Transverse colon (tissue), 4 donors: Measurements from ENCODE around the gene STK4. TPM values are rescaled to one million over a fixed set of nuclear protein-coding genes. Genes with fewer than 3 reads are reported as not detected.

Experiments used
- DNase-seq: peaks from one replicate; pipeline ENCODE4 v3.0.0-alpha.2; 2019
- H3K27ac ChIP-seq, 4 donors: fragments of 200-600 bp; sonication (generic); 2 replicates each; pipeline ENCODE4 v1.5.1; 2016 to 2018; ENCODE audit warnings: inconsistent platforms in 4 of 4
- H3K27me3 ChIP-seq: fragments of 200-600 bp; sonication (generic); 2 replicates; pipeline ENCODE4 v1.5.1; 2017; ENCODE audit warnings: inconsistent platforms
- H3K36me3 ChIP-seq, 4 donors: fragments of 200-600 bp; sonication (generic); 2 replicates each; pipeline ENCODE4 v1.5.1; 2017 to 2019; ENCODE audit warnings: inconsistent platforms in 4 of 4
- H3K4me1 ChIP-seq, 4 donors: fragments of 200-600 bp; sonication (generic); 2 replicates each; pipeline ENCODE4 v1.5.1; 2017 to 2020; ENCODE audit warnings: inconsistent platforms in 4 of 4
- H3K4me3 ChIP-seq, 4 donors: fragments of 200-600 bp; sonication (generic); 1 replicate in 1 of 4; 2 replicates in 3 of 4; pipeline versions ENCODE4 v1.5.1 to v1.6.1; 2017 to 2019; ENCODE audit warnings: inconsistent platforms in 4 of 4
- H3K9me3 ChIP-seq, 2 donors: fragments of 200-600 bp; sonication (generic); 2 replicates each; pipeline ENCODE4 v1.5.1; 2017 to 2019; ENCODE audit warnings: inconsistent platforms in 2 of 2
- EP300 ChIP-seq: sonication (generic); formaldehyde crosslinking; IDR thresholded peaks from one replicate; pipeline ENCODE4 v1.6.1; 2017; ENCODE audit warnings: antibody characterized with exemption, low read depth
- POLR2A ChIP-seq: fragments of 450-650 bp; IDR thresholded peaks from one replicate; pipeline ENCODE4 v1.6.1; 2016; ENCODE audit warnings: antibody characterized with exemption, mild to moderate bottlenecking, moderate library complexity
- POLR2AphosphoS5 ChIP-seq, 3 donors: sonication (generic); formaldehyde crosslinking; IDR thresholded peaks; one replicate each; pipeline ENCODE4 v1.6.1; 2016; ENCODE audit warnings: antibody characterized with exemption in 3 of 3
- WGBS, 2 donors: methylation state at CpG; one replicate each; pipeline ENCODE4 v1.1.5; 2018; ENCODE audit warnings: low coverage in 1 of 2; 5-methylcytosine and 5-hydroxymethylcytosine counted together
- in situ Hi-C, 4 donors: fragments of 200-750 bp; cut with MboI; loops; one replicate each; pipeline versions ENCODE4 v1.15.0 to v1.15.1; 2017; ENCODE audit warnings: low sequenced_read_pairs in 3 of 4, low pct_ligation_motif_present in 1 of 4, low pct_unique_long_range_greater_than_20kb in 1 of 4
- intact Hi-C: fragments of 100-400 bp; cut with DNase I; formaldehyde crosslinking; loops from one replicate; pipeline ENCODE4 v1.15.1; 2023; ENCODE audit warnings: low total_unique reads
- total RNA-seq, 4 donors: library from RNA; depleted of rRNA; stranded (reverse); fragments of >200 nt; gene quantifications; one replicate each; pipeline ENCODE4 v1.1.0, GENCODE V29; 2016
- TF ChIP-seq, protein P1 (sequence below), 5 experiments: fragments of 200-600 bp in 3 of 5; fragments of 450-650 bp in 2 of 5; sonication (generic) in 3 of 5; IDR thresholded peaks; 1 replicate in 2 of 5; 2 replicates in 3 of 5; pipeline ENCODE4 v1.5.1; 2016 to 2017; ENCODE audit warnings: antibody characterized with exemption in 5 of 5, inconsistent platforms in 3 of 5, mild to moderate bottlenecking in 2 of 5, moderate library complexity in 1 of 5

Gene STK4
- total RNA-seq, 4 donors from 2014 or later = 30.3 to 78.1 (median 38.3) TPM

- no peak overlapping the region for H3K4me3 ChIP-seq
- DNase-seq = no peak
- H3K36me3 ChIP-seq = no peaks in the 10 kb centered on the region
- no peak for TF ChIP-seq POLR2AphosphoS5 (IDR thresholded peaks at IDR 0.05)
- no peak for TF ChIP-seq EP300
- TF ChIP-seq POLR2A = no peak
- TF ChIP-seq, protein P1, sequence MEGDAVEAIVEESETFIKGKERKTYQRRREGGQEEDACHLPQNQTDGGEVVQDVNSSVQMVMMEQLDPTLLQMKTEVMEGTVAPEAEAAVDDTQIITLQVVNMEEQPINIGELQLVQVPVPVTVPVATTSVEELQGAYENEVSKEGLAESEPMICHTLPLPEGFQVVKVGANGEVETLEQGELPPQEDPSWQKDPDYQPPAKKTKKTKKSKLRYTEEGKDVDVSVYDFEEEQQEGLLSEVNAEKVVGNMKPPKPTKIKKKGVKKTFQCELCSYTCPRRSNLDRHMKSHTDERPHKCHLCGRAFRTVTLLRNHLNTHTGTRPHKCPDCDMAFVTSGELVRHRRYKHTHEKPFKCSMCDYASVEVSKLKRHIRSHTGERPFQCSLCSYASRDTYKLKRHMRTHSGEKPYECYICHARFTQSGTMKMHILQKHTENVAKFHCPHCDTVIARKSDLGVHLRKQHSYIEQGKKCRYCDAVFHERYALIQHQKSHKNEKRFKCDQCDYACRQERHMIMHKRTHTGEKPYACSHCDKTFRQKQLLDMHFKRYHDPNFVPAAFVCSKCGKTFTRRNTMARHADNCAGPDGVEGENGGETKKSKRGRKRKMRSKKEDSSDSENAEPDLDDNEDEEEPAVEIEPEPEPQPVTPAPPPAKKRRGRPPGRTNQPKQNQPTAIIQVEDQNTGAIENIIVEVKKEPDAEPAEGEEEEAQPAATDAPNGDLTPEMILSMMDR (IDR thresholded peaks at IDR 0.05) = no peak
- 90 to 99% methylated on average over 2 to 8 of the region's 10 CpGs for WGBS, 2 donors
- H3K9me3 ChIP-seq = no peaks in the 10 kb centered on the region
- no peaks in the 10 kb centered on the region for H3K4me1 ChIP-seq
- intact Hi-C loops = no loop called here
- no peaks in the 10 kb centered on the region for H3K27me3 ChIP-seq
- H3K27ac ChIP-seq = no peak overlapping the region
- in situ Hi-C loops = no loop called here
Measured at GRCh38 chr20:44918761-44919160, 47.6 kb upstream of the STK4 start.

DNA sequence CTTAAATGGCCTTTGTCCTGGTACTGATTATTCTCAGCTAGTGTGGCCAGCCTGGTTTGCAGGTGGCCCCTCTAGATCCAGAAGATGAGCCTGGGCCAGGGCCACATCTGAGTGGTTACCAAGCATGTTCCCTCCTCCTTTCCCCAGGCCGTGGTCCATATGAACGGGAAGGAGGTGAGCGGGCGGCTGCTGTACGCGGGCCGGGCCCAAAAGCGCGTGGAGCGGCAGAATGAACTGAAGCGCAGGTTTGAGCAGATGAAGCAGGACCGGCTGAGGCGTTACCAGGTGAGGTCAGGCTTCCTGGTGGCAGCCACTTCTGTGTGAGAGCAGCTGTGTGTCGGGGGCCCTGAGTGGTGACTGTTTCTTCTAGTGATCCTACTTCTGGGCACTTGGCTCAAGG lies 44.9 kb upstream of the STK4 start:
- Histone ChIP-seq H3K4me1 (no peaks in the 10 kb centered on the region), H3K27ac (no peak overlapping the region), H3K27me3 (no peaks in the 10 kb centered on the region), H3K4me3 (no peak overlapping the region), H3K36me3 (no peaks in the 10 kb centered on the region), H3K9me3 (no peaks in the 10 kb centered on the region)
- in situ Hi-C loops = no loop called here
- TF ChIP-seq EP300 (no peak), POLR2A (no peak), POLR2AphosphoS5 (IDR thresholded peaks at IDR 0.05) (no peak)
- TF ChIP-seq, protein P1 (IDR thresholded peaks at IDR 0.05) = no peak
- no peak for DNase-seq
- 98% methylated on average over 14 of the region's 14 CpGs; no CpG with 5 or more reads in 1 of the 2 donors for WGBS, 2 donors
- intact Hi-C loops = no loop called here

GRCh38 chr20:44924541-44924940 lies 41.8 kb upstream of the STK4 start:
- Histone ChIP-seq H3K4me3 (no peak overlapping the region), H3K36me3 (no peaks in the 10 kb centered on the region), H3K27ac (no peak overlapping the region), H3K4me1 (no peaks in the 10 kb centered on the region), H3K9me3 (no peaks in the 10 kb centered on the region), H3K27me3 (no peaks in the 10 kb centered on the region)
- 67 to 89% methylated on average over 2 to 4 of the region's 4 CpGs for WGBS, 2 donors
- DNase-seq = no peak
- no peak for TF ChIP-seq POLR2A
- TF ChIP-seq, protein P1 (IDR thresholded peaks at IDR 0.05) = no peak
- TF ChIP-seq POLR2AphosphoS5 (IDR thresholded peaks at IDR 0.05) = no peak
- no peak for TF ChIP-seq EP300
- intact Hi-C loops = no loop called here
- in situ Hi-C loops = no loop called here

DNA sequence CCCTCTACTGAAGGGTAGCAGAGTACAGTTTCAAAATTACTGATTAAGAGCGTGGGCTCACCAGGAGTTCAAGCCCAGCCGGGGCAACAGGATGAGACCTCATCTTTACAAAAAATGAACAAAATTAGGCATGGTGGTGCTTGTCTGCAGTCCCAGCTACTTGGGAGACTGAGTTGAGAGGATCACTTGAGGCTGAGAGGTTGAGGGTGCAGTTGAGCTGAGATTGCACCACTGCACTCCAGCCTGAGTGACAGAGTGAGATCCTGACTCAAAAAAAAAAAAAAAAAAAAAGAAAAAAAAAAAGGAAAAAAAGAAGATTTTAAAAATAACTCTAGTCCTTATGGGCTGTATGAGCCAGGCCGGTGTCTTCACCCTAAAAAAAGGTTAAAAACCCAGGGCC lies 37.7 kb upstream of the STK4 start:
- Histone ChIP-seq H3K4me1 (no peaks in the 10 kb centered on the region), H3K27me3 (no peaks in the 10 kb centered on the region), H3K27ac (no peak overlapping the region), H3K36me3 (no peaks in the 10 kb centered on the region), H3K4me3 (no peak overlapping the region), H3K9me3 (no peaks in the 10 kb centered on the region)
- 69 to 77% methylated on average over 2 to 3 of the region's 3 CpGs for WGBS, 2 donors
- TF ChIP-seq POLR2A (no peak), EP300 (no peak), POLR2AphosphoS5 (IDR thresholded peaks at IDR 0.05) (no peak)
- TF ChIP-seq, protein P1 (IDR thresholded peaks at IDR 0.05) = no peak
- intact Hi-C loops = no loop called here
- in situ Hi-C loops = no loop called here
- DNase-seq = no peak
